ENCODE measurements around the gene GTPBP6.

Gene GTPBP6

GRCh38 chrX:255923-256331 lies 62.7 kb downstream of the GTPBP6 start:
- H2AK5ac ChIP-seq (ENCODE audit: low read length, severe bottlenecking) = no peak overlapping the region
- H3K18ac ChIP-seq (ENCODE audit: low read depth in 1 of 2, low read length in 2 of 2) = no peak overlapping the region
- H3K9ac ChIP-seq (ENCODE audit: low read length) = no peak overlapping the region
- no peak for DNase-seq
- H3K9me3 ChIP-seq (ENCODE audit: control insufficient read depth, low read length) = peaks cover 7% of the 10 kb centered on the region
- no peak overlapping the region for H2BK120ac ChIP-seq (ENCODE audit: low read depth, low read length)
- H2BK12ac ChIP-seq (ENCODE audit: low read length in 2 of 2) = no peak overlapping the region
- H3K23ac ChIP-seq (ENCODE audit: low read length in 2 of 2) = no peak overlapping the region
- H3K14ac ChIP-seq (ENCODE audit: low read length in 2 of 2) = no peak overlapping the region
- no peak overlapping the region for H3K4me2 ChIP-seq (ENCODE audit: low read length, poor library complexity, severe bottlenecking)
- H4K91ac ChIP-seq (ENCODE audit: low read length) = no peak overlapping the region
- H3K36me3 ChIP-seq (ENCODE audit: control insufficient read depth in 1 of 2, insufficient read depth in 2 of 2, low read depth in 1 of 2, low read length in 2 of 2) = no peaks in the 10 kb centered on the region
- no peak overlapping the region for H4K8ac ChIP-seq (ENCODE audit: low read length)
- H2BK15ac ChIP-seq (ENCODE audit: low read depth, poor library complexity, severe bottlenecking) = no peak overlapping the region
- no peak overlapping the region for H3K4ac ChIP-seq (ENCODE audit: low read depth in 1 of 2, low read length in 2 of 2)
- H2AFZ ChIP-seq (ENCODE audit: low read depth, low read length) = no peak overlapping the region
- no peaks in the 10 kb centered on the region for H3K4me1 ChIP-seq (ENCODE audit: control insufficient read depth, insufficient read depth, low read depth, low read length)
- H3K27me3 ChIP-seq (ENCODE audit: control insufficient read depth in 1 of 2, insufficient read depth in 1 of 2, low read length in 2 of 2) = no peaks in the 10 kb centered on the region
- H3K4me3 ChIP-seq (ENCODE audit: insufficient read depth in 1 of 2, low read depth in 1 of 2, low read length in 2 of 2) = no peak overlapping the region
- H3K79me1 ChIP-seq (replicated peaks; ENCODE audit: low read length, poor library complexity, severe bottlenecking) = no peaks in the 10 kb centered on the region
- no peak overlapping the region for H2BK5ac ChIP-seq (ENCODE audit: low read depth, low read length, poor library complexity, severe bottlenecking)
- no peak overlapping the region for H3K27ac ChIP-seq (ENCODE audit: low read length, poor library complexity, severe bottlenecking)
- WGBS = 91% methylated on average over 26 of the region's 28 CpGs

Data from mesenchymal stem cell (in vitro differentiated cells and primary cell).